DLD1 (cell line): ENCODE measurements around the gene SLC6A11.

ENCODE experiments used
- in situ Hi-C: cut with HindIII; loops from 2 replicates; pipeline ENCODE4 v1.10.0; 2017; ENCODE audit warnings: low sequenced_read_pairs

The SLC6A11 gene

DNA sequence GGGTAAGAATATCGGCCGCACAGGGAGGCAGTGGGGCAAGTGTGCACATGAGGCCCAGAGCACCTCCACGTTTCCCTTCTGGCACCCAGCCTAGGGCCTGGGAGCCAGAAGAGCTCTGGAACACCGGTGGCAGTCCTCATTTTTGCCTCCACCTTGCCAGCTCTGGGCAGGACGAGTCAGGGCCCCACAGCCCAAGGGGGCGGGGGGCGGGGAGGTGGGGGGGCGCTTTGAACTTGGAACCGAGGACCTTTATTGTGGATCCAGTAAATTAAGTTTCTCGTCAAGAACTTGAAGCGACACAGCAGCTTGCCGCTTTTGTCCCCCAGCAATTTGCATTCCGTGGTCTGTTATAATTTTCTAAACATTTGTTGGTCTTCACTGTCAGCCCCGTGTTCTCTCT lies 66.8 kb downstream of the SLC6A11 start:
- in situ Hi-C loops: no loop called here

DNA sequence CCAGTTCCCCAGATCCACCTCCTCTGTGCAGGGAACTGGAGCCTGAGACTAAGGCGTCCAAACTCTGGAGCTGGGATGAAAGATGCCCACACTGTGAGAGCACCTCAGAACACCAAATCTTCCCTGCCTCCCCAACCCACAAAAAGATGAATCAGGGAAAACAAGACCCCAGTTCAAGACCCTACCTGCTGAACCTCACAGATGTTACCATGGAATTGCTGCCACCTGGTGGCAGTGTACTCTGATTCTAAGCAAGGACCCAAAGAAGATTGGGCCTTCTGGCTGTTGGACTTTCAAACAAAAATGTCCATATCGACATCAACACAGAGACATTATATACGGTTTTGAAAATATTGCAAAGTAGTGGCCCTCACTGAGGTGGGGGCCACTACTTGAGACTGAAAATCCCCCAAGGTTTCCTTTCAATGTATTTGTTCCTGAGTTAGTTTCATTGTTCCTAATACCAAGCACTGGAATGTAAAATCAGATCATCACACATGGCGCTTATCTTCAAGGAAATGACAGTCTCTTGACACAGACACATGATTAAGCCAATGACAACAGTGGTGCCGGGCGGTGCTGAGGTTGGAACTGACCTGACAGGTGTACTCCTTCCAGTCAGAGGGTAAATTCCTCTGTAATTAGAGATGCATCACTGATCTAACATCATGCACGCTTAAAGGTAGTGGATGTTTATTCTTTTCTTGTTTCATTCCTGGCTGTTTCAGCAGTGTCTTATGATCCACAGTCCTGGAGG lies 67.6 kb downstream of the SLC6A11 start:
- in situ Hi-C loops: no loop called here

DNA sequence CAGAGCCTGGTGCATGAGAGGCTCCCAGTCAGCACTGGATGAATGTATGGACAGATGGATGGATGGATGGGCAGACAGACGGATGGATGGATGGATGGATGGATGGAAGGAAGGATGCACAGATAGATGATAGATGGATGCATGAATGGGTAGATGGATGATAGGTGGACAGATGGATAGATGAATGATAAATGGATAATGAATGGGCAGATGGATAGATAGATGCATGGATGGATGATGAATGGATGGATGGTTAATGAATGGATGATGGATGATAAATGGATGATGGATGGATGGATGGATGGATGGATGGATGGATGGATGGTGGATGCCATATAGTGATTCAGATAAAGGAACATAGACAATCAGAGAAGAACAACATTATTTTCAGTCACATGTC lies 71.0 kb downstream of the SLC6A11 start:
- in situ Hi-C loops: no loop called here

DNA sequence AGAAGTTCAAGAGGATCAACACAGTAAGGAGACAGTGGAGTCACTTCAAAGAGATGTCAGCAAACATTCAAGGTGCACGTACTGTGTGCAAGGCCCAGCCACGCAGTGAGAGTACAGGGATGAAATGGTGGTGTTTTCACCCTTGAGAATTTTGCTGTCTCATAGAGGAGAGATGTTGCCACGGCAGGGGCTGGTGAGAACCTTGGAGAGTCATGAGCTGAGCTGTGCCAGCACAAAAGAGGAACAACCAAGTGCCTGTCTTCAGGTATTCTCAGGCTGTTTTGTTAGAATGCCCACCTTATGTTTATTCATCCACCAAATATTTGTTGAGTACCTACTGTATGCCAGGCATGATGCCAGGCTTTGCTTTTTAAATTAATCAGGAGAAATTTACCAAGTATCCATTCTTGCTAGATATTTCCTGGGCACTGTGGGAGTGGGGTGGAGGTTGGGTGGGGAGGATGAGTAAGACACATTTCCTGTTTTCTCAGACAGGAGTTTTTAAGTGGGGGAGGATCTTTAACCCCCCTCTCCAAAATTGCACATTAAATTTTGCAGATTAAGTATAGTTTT lies 72.6 kb downstream of the SLC6A11 start:
- in situ Hi-C loops: no loop called here

DNA sequence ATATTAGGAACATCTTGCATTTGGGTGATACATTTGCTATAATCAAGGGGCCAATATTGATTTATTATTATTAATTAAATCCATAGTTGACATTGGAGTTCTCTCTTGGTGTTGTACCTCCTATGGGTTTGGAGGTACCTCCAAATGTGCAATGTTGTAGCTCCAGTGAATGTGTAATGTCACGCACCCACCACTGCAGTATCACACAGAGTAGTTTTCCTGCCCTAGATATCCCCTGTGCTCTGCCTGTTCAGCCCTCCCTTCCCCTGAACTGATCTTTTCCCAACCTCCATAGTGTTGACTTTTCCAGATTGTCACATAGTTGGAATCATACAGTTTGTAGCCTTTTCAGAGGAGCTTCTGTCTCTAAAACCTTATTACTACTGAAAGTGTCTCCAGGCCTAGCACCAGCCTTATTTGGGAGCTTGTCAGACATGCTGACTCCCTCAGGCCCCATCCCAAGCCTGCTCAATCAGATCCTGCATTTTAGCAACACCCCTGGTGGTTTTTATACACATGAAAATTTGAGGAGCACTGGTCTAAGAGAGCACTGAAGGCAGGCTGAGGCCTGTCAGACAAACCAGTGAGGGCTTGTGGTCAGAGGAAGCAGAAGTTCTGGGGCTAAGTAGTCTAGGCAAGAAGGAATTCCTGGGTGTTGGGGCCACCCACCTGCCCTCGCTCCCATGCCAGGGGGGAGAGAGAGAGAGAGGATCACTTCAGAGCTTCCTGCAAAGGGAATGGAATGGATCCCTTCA lies 73.4 kb downstream of the SLC6A11 start:
- in situ Hi-C loops: no loop called here

DNA sequence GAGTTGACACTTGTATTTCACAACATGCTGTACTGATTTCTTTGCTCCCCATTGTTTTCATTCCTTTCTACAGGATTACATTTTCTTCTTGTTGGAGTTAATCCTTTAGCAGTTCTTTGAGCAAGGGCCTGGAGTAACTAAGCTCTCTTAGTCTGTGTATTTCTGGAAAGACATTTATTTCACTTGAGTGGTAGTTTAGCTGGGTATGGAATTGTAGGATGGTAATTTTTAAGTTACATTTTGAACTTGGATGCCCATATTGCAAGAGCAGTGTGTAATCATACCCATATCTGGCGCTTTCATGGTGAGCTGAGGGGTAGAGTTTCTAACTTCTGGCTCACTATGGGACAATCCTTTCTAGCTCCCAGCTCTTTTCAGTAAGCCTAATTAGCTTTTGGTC lies 74.6 kb downstream of the SLC6A11 start:
- in situ Hi-C loops: no loop called here

DNA sequence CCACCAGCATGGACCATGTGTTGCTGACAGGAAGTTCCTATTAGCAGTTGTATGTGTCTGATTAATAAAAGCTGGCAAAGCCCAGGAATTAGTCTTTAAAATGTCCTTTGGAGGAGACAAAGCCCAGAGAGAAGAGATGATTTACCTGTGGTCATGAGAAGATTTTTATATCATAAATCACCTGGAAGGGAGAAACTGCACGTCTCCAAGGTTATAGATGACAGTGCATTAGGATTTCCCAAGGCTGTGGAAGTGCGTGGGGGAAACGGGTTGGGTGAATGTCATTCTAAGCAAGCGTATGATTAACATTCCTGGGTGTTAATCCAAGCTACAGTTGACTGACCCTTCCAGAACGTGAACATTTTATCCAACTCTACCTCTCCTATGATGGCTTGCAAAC lies 76.6 kb downstream of the SLC6A11 start:
- in situ Hi-C loops: no loop called here

DNA sequence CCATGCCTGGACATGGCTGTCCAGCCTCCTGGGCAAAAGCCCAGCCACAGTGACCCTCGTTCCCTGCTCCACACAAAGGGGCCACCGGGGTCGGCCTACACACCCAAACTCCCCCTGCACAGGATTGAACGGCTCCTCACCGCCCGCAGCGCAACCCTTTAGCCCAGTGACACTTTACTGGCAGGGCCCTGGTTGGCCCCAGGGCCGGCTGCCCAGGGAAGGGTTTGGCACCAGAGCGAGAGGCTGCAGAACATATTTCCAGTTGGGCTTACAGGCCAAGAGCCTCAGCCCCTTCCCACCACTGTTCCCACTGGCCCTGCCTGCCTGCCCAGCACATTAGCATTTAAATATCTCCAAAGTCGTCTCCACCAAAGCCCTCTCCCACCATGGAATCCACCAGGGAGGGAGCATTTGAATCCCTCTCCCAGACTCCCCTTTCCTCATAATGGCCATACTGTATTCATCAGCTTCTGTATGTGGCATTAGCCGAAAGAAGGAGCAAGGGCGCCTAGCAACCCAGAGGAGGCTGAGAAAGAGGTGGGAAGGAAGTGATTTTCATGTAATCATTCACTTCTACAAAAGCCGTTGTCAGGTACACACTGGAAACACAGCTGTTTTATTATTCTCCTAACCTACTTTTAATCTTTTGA lies 85.4 kb downstream of the SLC6A11 start:
- in situ Hi-C loops: no loop called here

DNA sequence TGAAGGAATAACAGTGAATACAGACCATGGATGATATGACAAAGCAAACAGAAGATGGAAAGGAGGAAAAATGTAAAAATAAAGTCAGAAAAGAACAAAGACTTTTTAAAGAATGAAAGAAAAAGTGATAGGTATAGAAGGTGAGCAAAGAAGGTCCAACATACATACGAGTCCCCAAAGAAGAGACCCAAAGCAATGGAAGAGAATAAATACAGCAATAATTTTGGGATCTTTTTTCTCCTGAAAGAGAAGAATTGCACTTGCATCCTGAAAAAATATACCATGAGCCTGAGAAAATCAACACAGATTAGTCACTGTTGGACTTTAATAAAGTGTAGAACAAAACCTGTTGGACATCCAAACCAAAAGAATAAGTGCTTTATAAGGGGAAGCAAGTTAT lies 91.2 kb downstream of the SLC6A11 start:
- in situ Hi-C loops: no loop called here

DNA sequence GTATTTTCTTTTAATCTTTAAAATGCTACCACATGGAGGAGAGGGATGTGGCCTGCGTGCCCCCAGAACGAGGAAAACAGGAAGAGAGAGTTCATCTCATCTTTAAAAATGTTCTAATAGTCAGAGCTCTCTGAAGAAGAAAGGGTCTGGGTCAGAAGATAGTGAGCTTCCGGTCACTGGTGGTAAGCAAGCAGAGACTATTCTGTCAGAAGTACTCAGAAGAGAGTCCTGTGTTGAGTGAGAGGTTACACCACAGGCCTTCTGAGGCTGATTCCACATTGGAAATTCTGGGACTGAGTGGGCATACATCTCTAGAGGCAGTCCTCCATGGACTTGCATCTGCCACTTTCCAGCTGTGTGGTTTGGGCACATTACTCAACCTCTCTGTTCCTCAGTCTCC lies 94.3 kb downstream of the SLC6A11 start:
- in situ Hi-C loops: no loop called here

DNA sequence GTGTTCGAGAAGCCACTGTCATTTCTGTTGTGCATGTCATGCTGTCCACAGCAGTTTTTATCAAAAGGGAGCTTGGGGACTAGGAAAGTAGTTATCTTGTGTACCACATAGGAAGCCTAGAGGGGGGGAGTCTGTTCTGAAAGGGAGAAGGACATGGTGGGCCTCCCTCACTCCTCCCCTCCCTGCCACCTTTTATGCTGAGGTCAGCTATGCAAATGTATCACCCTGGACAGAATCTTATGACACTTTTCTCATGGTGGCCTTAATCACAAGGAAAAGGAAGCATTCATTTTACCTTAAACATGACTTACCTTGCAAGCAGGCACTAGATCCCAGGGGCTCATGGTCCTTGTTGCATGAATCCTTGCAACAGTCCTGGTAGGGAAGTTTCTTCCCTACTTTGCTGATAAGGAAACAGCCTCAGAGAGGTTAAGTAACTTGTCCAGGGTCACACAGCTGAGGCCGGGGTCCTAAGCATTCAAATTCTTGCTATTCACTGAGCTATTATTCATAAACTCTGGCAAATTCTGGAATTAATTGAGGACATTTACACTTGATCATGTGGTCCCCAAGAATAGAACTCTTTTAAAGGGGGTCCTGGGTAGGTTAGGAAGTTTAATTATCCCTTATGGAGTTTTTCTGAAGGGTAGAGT lies 95.4 kb downstream of the SLC6A11 start:
- in situ Hi-C loops: no loop called here

DNA sequence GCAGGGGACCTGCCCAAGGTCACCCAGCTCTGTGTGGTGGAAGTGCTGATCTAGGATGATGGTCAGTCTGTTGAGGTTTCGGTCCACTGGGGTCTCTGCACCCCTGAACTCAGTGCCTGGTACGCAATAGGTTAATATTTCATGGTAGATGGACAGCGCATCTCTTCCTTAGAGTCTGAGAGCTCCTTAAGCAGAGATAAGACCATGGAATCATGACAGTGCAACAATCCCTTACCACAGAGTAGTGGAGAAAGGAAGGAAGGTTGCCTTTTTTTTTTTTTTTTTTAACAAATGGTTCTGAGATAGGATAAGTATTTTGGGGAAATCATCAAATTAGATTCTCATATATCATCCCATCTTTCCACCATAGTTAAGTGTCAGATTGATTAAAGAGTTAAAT lies 96.8 kb downstream of the SLC6A11 start:
- in situ Hi-C loops: no loop called here

DNA sequence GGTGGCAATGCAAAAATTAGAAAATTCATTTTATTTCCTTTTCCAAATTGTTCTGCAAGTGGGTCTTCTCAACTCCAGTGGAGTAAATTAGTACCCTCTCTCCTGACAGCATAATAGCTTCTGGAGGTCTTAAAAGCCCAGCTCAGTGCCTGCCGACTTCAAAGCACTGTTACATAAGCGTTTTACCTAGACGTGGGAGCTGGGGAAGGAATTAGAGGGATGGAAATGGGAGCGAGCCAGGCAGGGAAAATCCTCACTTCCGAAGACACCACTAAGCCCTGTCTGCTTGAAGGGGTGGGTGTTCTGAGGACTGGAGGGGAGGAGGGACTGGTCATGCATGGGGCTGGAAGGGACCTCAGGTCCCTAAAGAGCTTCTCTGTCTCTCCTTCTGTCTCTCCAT lies 99.3 kb downstream of the SLC6A11 start:
- in situ Hi-C loops: no loop called here

DNA sequence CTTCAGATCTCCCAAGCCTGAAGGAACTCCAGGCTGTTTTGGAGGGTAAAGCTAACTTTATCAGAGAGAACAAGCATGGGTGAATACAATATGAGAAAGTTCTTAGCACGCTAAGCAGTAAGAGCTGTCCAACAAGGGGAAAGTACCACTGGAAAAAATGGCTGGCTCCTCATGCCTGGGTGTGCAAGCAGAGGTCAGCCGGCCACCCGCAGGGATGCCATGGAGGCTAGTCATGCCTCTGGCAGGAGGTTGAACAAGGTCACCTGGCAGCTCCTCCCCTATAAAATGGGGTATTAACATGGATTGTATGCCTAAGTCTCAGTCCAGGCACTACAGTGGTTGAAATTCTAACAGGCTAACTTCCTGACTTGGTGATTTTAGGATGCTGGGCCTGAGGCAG lies 101.1 kb downstream of the SLC6A11 start:
- in situ Hi-C loops: no loop called here

DNA sequence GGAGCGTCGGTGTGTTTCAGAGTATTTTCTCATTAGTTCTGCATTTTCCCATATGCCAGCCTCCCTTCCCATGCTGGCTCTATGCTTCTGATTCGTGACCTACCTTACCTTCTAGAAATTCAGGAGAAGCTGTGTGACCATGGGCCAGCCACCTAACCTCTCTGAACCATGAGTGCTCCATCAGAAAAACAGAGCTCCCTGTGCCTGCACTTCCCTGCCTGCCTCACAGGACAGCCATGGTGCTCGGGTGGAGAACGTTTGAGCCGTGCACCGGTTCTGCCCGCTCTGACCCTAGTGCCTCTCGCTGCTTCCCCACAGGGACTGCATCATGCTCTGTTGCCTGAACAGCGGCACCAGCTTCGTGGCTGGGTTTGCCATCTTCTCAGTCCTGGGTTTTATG lies 102.0 kb downstream of the SLC6A11 start:
- in situ Hi-C loops: no loop called here

DNA sequence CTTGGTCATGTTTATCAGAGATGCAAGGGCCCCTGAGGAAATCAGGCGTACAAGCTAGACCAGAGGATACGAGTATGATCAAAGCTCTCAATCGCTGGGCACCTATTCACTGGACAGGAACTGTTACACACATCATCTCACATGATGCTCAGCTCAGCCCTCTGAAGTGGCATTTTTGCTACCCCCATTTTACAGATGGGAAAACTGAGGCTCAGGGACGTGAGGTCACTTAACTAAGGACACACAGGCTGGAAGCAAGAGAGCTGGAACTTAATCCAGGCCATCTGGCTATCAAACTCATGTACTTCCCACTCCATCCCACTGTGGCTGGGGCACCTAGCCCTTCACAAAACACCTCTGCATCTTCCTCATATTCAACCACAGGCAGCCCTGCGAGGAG lies 103.6 kb downstream of the SLC6A11 start:
- in situ Hi-C loops: no loop called here

DNA sequence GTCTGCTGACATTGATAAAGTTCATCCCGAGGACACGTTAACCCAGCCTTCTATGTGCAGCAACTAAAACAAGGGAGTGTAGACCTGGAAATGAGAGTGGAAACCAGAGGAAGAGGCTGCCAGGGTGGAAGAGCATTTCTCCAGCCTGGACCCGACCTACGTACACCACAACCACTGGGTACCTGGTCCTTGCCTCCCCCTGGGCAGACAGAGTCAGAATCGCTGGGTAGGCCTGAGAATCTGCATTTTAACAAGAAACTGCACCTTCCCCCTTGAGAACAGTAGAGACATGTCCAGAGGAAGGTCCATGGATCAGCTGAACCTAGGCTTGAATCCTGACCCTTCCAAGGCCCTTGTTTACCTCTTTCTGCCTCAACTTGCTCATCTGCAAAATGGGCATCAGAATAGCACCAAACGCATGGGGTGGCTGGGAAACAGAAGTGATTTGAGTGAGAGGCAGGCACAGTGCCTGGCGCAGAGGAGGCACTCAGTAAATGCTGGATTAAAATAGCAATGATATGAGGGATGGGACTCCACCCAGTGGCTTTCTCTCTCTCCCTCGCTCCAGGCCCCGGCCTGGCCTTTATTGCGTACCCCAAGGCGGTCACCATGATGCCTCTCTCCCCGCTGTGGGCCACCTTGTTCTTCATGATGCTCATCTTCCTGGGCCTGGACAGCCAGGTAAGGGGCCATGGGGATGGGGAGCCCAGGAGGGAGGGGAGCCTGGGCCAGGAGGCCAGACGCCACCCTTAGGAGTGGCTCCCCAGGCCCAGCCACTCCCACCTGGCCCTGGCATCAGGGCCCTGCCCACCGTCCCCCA lies 109.6 kb downstream of the SLC6A11 start:
- in situ Hi-C loops: no loop called here

DNA sequence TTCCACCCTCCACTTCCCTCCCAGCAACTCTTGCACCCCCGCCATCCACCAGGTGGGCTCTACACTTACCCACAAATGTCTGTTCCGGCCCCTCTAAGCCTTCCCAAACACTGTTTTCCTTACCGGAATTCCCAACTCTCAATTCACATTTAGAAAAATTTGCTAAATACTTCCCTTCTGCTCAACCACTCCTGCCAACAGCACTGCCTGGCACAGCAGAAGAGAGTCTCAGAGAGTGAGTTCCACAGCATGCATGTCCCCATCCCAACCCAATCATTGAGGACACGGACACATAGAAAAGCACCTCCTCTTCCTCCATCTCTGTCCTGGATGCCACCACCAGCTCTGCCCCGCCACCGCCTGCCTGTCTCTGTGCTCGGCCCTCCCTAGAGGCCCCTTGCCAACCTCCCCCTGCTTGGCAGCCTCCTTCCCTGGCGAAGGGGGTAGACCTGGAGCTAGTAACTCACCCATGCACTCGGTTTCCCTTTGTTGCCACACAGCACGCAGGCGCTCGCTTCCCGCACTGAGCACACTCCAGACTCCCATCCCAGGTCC lies 110.3 kb downstream of the SLC6A11 start:
- in situ Hi-C loops: no loop called here

DNA sequence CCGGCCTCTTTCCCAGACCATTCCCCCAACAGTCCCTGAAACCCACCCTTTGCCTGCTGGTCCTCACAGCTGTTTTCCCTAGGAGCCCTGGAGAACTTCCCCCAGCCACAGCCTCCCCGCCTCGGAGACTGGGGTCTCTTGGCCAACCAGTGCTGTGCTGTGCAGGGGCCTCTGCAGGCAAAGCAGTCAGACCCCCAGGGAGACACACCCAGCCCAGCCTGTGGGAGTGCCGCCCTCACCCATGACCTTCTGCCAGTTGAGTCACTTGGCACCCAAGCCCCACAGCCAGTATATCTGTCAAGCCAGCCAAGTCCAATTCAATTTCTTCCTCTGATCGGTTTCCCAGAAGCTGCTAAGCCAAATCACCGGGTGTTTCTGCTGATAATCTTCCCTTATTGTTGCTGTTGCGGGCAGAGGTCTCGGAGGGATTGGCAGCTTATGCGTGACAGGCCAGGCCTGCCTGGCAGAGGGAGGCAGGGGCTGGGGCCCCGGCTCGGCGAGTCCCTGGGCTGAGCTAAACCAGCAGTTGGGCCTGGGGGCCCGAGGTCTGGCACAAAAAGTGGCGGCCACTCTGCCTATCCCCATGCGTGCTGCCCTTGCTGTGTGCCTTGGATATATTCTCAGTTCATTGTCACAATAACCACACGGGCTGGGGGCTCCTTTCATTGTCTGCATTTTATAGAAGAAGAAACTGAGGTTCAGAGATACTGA lies 110.9 kb downstream of the SLC6A11 start:
- in situ Hi-C loops: no loop called here
